CD4-positive, alpha-beta T cell treated with Interleukin-17A for 4 hours (primary cell): ENCODE measurements around the gene IL9.

ENCODE experiments used
- DNase-seq: peaks from one replicate; pipeline ENCODE4 v3.0.0-alpha.2; 2020; ENCODE audit warnings: mixed read lengths

IL9 gene

GRCh38 chr5:135895474-135896006 lies at the start of gene IL9:
TSS of gene IL9 (minus strand) at chr5:135895841. CDS start at chr5:135895816, 25 bp downstream.
- DNase-seq = no peak

GRCh38 chr5:135944967-135945560 lies 49.4 kb upstream of the IL9 start:
- DNase-seq = peak; percentile 33

GRCh38 chr5:135944564-135944963 lies 48.9 kb upstream of the IL9 start:
- no peak for DNase-seq

GRCh38 chr5:135942202-135942771 lies 46.6 kb upstream of the IL9 start:
- DNase-seq = no peak

GRCh38 chr5:135941711-135942110 lies 46.1 kb upstream of the IL9 start:
- DNase-seq = no peak

GRCh38 chr5:135937245-135937911 lies 41.7 kb upstream of the IL9 start:
- no peak for DNase-seq

- DNase-seq = no peak
Measured at GRCh38 chr5:135934939-135935338, 39.3 kb upstream of the IL9 start.

- DNase-seq = no peak
Measured at GRCh38 chr5:135930949-135931295, 35.3 kb upstream of the IL9 start.

GRCh38 chr5:135930029-135930948 lies 34.6 kb upstream of the IL9 start:
- no peak for DNase-seq

- DNase-seq = no peak
Measured at GRCh38 chr5:135921388-135921787, 25.7 kb upstream of the IL9 start.

GRCh38 chr5:135920199-135920598 lies 24.6 kb upstream of the IL9 start:
- DNase-seq = no peak

- no peak for DNase-seq
Measured at GRCh38 chr5:135916638-135917263, 21.1 kb upstream of the IL9 start.

- no peak for DNase-seq
Measured at GRCh38 chr5:135915466-135916001, 19.9 kb upstream of the IL9 start.

- no peak for DNase-seq
Measured at GRCh38 chr5:135913713-135914626, 18.3 kb upstream of the IL9 start.

GRCh38 chr5:135905144-135905543 lies 9.5 kb upstream of the IL9 start:
- DNase-seq = no peak

- DNase-seq = no peak
Measured at GRCh38 chr5:135901633-135902032, 6.0 kb upstream of the IL9 start.

GRCh38 chr5:135900276-135900675 lies 4.6 kb upstream of the IL9 start:
- DNase-seq = no peak

GRCh38 chr5:135898651-135899050 lies 3.0 kb upstream of the IL9 start:
- DNase-seq = no peak

GRCh38 chr5:135894789-135895188 lies 852 bp downstream of the IL9 start:
- DNase-seq = no peak

- DNase-seq = no peak
Measured at GRCh38 chr5:135894276-135894675, 1.4 kb downstream of the IL9 start.

GRCh38 chr5:135891791-135892190 lies 3.9 kb downstream of the IL9 start:
- no peak for DNase-seq
